Activated T-cell treated with anti-CD3 and anti-CD28 coated beads, Interleukin-2, amount 50 U/mL, for 1 hour (primary cell): ENCODE measurements around the gene GRM7.

Experiments
- DNase-seq: peaks from one replicate; pipeline ENCODE4 v3.0.0-alpha.2; 2020

The GRM7 gene

DNA sequence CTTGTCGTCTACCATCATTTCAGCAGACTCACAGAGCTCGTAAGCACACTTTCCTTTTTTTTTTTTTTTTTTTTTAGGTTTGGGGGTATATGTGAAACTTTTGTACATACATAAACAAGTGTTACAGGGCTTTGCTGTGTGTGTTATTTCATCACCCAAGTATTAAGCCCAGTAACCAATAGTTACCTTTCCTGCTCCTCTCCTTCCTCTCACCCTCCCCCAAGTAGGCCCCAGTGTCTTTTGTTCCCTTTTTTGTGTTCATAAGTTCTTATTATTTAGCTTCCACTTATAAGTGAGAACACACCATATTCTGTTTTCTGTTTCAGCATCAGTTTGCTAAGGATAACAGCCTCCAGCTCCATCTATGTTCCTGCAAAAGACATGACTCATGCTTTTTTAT lies 746.8 kb downstream of the GRM7 start:
- DNase-seq = no peak

GRCh38 chr3:7610634-7611033 lies 749.7 kb downstream of the GRM7 start:
- DNase-seq = no peak

- DNase-seq = no peak
Observed at GRCh38 chr3:7615043-7615442, 754.1 kb downstream of the GRM7 start.

GRCh38 chr3:7618606-7619005 lies 757.7 kb downstream of the GRM7 start:
- DNase-seq = no peak

DNA sequence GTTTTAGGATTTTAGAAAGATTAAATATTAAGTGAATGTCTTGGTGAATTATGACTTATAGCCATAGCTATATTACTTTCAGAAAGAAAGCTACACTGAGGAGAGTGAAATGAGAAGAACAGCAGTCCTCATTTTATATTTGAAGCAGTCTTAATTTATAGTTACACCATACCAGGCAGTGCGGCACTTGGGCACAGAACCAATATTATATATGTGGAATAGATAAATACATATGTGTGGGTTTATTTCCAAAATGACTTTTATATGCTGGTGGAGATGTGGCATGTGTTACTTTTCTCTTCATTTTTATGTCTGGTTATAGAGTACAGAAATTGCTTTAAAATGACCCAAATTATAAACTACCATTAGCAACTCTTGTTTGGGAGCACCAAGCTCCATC lies 759.5 kb downstream of the GRM7 start:
- DNase-seq = no peak

GRCh38 chr3:7621046-7621630 lies 760.2 kb downstream of the GRM7 start:
- no peak for DNase-seq

- DNase-seq = no peak
Observed at GRCh38 chr3:7621651-7622050, 760.7 kb downstream of the GRM7 start.

GRCh38 chr3:7625021-7625420 lies 764.1 kb downstream of the GRM7 start:
- DNase-seq = no peak

DNA sequence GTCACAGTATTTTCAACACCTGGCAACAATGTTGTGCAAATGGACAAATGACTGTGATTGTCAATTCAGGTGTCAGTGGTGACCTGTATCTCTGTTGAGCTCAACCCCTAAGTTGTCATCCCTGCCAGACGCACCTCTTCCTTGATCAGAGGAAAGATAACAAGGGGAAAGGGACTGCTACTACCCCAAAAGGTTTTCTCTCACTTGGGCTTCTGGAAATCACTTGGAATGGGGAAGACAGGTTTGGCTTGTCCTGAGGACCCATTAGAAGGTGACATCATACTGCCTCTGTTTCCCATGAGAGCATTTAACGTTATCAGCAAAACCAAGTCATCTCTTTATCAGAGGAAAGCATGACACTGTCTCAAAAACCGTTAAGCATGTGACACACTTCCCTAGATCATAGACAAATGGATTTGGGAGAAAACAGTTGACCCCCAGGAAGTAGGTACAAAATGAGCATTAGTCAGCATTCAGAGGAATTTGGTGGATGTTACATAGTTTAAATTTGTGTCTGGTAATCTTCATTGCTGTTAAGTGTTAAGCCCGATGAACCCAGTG lies 769.5 kb downstream of the GRM7 start:
- DNase-seq = no peak

DNA sequence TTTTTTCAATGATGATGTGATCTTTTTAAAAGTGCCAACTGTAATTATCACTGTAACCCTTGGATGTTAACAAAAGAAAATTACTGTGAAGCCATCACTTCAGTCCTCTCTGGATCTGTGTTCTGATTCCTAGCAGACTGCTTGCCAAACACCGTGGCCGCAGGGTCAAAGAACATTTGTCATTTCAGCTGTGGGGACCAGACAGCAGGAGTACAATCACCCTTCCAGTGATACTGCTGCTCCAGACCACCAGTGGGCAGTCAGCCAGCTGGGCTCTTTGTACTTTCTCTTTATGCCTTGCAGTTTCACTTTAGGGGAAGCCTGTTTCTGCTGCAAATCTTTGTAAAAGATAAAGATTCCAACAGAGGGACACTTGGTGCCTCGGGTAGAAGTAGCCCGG lies 770.0 kb downstream of the GRM7 start:
- DNase-seq = no peak

- no peak for DNase-seq
Observed at GRCh38 chr3:7632305-7632704, 771.4 kb downstream of the GRM7 start.

GRCh38 chr3:7637694-7638093 lies 776.8 kb downstream of the GRM7 start:
- no peak for DNase-seq

GRCh38 chr3:7638103-7638502 lies 777.2 kb downstream of the GRM7 start:
- DNase-seq = no peak

GRCh38 chr3:7640787-7641186 lies 779.9 kb downstream of the GRM7 start:
- DNase-seq = no peak

DNA sequence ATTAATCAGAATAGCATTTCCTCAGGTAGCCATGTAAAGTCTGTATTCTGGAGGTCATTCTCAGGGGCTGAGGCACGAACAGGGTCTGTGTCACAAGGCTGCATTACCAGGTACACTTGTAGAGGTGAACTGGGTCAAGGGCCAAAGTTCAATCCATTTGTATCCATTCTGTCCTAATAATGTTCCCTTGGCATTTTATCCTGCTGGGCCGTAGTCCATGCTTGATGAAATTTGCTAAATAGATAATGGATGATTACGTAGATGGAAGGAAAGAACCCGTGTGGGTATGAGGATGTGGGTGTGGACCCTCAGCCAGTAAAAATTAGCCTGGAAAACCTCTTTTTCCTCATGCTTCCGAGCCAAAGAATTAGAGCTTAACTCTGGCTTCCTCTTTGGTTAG lies 785.9 kb downstream of the GRM7 start:
- DNase-seq = no peak

DNA sequence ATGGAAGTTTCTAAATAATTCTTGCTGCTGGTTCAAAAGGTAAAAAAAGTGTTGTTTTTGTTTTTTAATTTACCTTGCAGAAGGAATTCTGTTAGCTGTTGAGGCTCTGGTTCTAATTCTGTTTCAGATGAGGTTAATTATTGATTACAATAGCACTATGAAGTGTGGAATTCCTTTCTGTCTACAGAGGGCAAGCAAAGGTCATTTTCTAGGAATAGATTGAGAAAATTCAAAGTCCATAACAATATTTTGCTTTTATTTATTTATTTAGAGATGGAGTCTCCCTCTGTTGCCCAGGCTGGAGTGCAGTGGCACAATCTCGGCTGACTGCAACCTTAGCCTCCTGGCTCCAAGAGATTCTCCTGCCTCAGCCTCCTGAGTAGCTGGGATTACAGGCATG lies 789.6 kb downstream of the GRM7 start:
- no peak for DNase-seq

DNA sequence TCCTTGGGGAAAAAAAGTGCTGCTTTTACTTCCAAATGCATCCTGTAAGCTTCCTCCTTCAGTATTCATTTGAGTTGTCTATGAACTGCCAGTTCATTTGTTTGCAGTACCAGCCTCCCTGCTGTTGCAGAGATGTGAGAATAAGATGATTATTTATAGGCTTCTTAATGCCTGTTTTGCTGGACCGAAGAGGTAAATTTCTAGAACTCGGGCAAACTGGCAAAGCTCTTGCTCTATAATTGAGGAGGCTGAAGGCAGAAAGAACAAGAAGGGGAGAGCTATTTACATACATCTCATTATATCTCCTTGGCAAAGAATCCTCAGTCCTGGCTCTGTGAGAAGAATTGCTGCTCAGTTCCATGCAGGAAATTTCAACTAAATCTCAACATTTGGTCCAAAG lies 790.4 kb downstream of the GRM7 start:
- DNase-seq = no peak

DNA sequence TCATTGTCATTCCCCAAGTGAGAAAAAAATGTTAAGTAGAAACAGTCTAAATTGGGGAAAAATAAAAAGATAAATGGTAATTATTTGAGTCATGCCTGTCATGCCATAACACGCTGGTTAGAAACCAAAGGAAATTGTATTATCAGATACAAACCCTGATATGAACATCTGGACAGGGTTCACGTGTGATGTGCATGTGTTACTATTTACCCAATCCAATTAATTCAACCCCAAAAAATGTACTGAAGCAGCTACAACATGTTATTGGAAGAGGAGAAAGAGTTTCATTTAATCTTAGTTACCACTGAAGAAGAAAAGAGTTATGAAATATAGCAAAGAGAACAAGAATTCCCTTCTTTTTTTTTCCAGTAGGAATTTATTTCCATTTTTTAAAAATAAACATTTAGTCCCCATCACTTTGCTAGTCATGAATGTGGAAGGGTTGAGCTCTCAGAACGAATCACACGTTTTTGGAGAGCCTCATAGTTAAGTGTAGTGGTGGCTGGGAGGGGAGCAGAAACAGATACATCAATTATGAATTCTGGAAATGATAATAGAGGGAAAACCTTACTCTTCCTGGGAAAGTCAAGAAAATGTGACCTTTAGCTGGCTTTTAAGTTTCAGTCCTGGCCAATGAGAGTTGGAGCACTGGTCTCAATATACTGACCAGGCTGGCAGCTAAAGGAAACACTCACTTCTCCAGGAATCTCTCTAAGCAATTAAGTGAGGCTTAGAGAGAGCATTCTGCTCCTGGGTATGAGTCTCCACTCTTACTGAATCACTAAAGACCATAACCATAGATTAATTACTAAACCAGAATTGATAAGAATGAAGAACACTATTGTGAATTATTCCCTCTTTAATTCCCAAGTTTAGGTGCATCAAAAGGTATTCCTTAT lies 796.5 kb downstream of the GRM7 start:
- no peak for DNase-seq

GRCh38 chr3:7658294-7658693 lies 797.4 kb downstream of the GRM7 start:
- no peak for DNase-seq

- DNase-seq = no peak
Observed at GRCh38 chr3:7659079-7659478, 798.2 kb downstream of the GRM7 start.

- no peak for DNase-seq
Observed at GRCh38 chr3:7663771-7664170, 802.9 kb downstream of the GRM7 start.

GRCh38 chr3:7667774-7668173 lies 806.9 kb downstream of the GRM7 start:
- no peak for DNase-seq

DNA sequence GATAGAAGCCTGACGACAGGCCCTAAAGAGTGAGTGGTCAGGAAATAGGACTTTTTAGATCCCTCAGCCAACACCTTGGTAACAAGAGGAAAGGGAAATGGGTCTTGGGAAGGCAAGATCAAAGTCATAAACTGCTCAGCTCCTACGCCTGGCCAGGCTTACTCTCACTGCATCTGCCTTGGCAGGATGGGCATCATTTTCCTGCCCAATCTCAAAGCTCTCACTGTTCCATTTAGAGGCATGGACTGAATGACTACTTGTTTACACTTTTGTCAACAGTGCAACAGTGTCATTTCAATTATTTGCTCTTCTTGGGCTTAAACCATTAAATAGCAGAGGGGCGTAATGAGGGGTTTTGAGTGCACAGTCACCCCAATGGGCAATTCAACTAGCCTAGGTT lies 808.7 kb downstream of the GRM7 start:
- DNase-seq = no peak

DNA sequence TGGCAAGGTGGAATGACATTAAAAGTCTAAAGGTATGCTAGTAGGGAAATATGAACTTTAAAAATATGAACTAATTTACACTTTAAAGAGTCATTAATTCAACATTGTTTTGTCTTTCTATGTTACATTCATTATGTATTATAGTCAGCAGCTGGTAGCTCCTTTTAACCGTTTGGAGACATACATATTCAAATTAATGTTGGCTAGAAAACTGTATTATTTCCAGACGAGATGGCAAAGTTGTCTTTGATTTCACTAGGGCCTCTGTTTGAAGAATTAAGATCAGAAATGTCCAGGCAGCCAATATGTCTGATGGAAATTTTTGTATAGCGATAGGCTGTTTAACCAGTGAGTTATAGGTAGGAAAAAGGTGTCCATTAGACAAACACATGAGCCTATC lies 817.6 kb downstream of the GRM7 start:
- DNase-seq = no peak
